ENCODE results near the gene EFHB. TPM values are rescaled to one million over a fixed set of nuclear protein-coding genes. Genes with fewer than 3 reads are reported as not detected.
"Not testable (repeated sequence)": the region's sequence is repeated elsewhere in the genome, so short reads cannot be mapped to it uniquely, and the experiment has no call there.

Gene EFHB
- total RNA-seq, 2 experiments from 2014 or later = 0.69 to 0.77 TPM

DNA sequence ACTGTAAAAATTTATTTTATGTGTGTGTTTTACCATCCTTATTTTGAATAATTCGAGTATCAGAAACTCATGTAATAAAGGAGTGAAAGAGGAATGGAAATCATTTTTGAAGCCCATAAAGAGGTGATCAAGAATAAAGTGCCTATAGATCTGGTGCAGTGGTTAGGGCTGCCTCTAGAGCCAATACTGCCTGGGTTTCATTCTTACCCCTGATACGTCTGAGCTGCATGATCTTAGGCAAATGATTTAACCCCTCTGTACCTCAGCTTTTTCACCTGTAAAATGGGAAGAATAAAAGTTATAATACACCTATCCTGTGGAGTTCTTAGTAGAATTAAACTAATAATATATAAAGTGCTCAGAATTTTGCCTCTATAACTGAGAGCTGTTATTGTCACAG lies 30.4 kb downstream of the EFHB start:
- no peak overlapping the region for H3K27ac Mint-ChIP-seq
- no peak for DNase-seq
- H3K9me3 Mint-ChIP-seq = no peaks in the 10 kb centered on the region
- CTCF ChIA-PET = no interaction called here
- intact Hi-C loops (cut with micrococcal nuclease) = no loop called here
- H3K27me3 Mint-ChIP-seq = no peaks in the 10 kb centered on the region
- no peak for ATAC-seq
- TF ChIP-seq, protein P1, sequence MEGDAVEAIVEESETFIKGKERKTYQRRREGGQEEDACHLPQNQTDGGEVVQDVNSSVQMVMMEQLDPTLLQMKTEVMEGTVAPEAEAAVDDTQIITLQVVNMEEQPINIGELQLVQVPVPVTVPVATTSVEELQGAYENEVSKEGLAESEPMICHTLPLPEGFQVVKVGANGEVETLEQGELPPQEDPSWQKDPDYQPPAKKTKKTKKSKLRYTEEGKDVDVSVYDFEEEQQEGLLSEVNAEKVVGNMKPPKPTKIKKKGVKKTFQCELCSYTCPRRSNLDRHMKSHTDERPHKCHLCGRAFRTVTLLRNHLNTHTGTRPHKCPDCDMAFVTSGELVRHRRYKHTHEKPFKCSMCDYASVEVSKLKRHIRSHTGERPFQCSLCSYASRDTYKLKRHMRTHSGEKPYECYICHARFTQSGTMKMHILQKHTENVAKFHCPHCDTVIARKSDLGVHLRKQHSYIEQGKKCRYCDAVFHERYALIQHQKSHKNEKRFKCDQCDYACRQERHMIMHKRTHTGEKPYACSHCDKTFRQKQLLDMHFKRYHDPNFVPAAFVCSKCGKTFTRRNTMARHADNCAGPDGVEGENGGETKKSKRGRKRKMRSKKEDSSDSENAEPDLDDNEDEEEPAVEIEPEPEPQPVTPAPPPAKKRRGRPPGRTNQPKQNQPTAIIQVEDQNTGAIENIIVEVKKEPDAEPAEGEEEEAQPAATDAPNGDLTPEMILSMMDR (IDR thresholded peaks at IDR 0.05) = no peak
- POLR2A ChIA-PET = no interaction called here
- H3K36me3 Mint-ChIP-seq (ENCODE audit: low read depth) = no peaks in the 10 kb centered on the region
- no peaks in the 10 kb centered on the region for H3K4me1 Mint-ChIP-seq (ENCODE audit: low read depth)
- no peak overlapping the region for H3K4me3 Mint-ChIP-seq

DNA sequence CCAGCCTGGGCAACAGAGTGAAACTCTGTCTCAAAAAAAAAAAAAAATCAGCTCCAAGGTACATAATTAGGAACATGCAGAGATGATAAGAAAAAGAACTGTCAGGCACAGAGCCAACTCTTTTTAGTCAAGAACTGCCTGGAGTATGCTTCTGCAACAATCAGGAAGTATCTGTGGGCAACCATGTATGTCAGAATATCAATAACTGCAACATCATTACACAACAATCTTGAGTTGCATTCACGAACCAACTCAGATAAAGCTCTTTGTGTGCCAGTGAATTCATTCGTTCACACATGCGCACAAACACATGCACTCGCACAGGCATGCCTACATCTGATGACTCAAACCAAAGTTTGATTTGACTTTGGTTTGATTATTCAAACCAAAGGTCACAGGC lies 32.1 kb downstream of the EFHB start:
- Mint-ChIP-seq H3K4me3 (no peak overlapping the region), H3K27me3 (no peaks in the 10 kb centered on the region), H3K4me1 (ENCODE audit: low read depth) (no peaks in the 10 kb centered on the region), H3K9me3 (no peaks in the 10 kb centered on the region), H3K27ac (no peak overlapping the region), H3K36me3 (ENCODE audit: low read depth) (no peaks in the 10 kb centered on the region)
- POLR2A ChIA-PET = no interaction called here
- CTCF ChIA-PET = interaction anchor here (0.6 kb wide), 1 partner anchor 8 kb away, joined by 3 read pairs; no protein-coding TSS in a partner anchor
- ATAC-seq (no peak), DNase-seq (no peak)
- TF ChIP-seq, protein P1 (IDR thresholded peaks at IDR 0.05) = no peak
- intact Hi-C loops (cut with micrococcal nuclease) = no loop called here

DNA sequence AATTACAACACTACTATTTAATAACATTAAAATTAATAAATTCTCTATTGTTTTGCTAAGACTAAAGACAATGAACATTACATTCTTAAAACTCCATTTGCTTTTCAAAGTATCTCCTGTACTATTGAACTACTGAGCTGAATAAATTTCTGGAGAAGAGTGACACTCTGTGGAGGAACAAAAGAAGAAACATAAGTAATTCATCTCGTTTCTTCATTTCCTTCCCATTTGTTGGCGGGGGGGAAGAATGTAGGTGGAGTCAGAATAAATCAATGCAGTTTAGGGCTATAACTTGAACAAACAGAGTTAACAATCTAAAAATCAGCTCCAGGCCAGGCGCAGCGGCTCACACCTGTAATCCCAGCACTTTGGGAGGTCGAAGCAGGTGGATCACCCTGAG lies 32.7 kb downstream of the EFHB start:
- Mint-ChIP-seq H3K27ac (no peak overlapping the region), H3K36me3 (ENCODE audit: low read depth) (no peaks in the 10 kb centered on the region), H3K4me3 (no peak overlapping the region), H3K27me3 (no peaks in the 10 kb centered on the region), H3K9me3 (no peaks in the 10 kb centered on the region), H3K4me1 (ENCODE audit: low read depth) (no peaks in the 10 kb centered on the region)
- CTCF ChIA-PET = no interaction called here
- TF ChIP-seq, protein P1 (IDR thresholded peaks at IDR 0.05) = no peak
- no peak for DNase-seq
- intact Hi-C loops (cut with micrococcal nuclease) = no loop called here
- POLR2A ChIA-PET = no interaction called here
- no peak for ATAC-seq

- CTCF ChIA-PET; H3K4me3 Mint-ChIP-seq; H3K4me1 Mint-ChIP-seq (ENCODE audit: low read depth); ATAC-seq; H3K27me3 Mint-ChIP-seq; DNase-seq; POLR2A ChIA-PET; H3K27ac Mint-ChIP-seq; H3K36me3 Mint-ChIP-seq (ENCODE audit: low read depth); H3K9me3 Mint-ChIP-seq: not testable (repeated sequence)
- intact Hi-C loops (cut with micrococcal nuclease) = loop anchor here (10.0 kb wide), 1 partner anchor 145 kb away; the partner anchor contains the start of gene KAT2B
Measured at GRCh38 chr3:19899833-19900232, 34.2 kb downstream of the EFHB start.

GRCh38 chr3:19899264-19899663 lies 34.8 kb downstream of the EFHB start:
- ChIA-PET CTCF (interaction anchor here (1.3 kb wide), 1 partner anchor 13 kb away, joined by 4 read pairs; no protein-coding TSS in a partner anchor), POLR2A (no interaction called here)
- TF ChIP-seq, protein P1 (IDR thresholded peaks at IDR 0.05) = no peak
- no peak for DNase-seq
- no peaks in the 10 kb centered on the region for H3K27me3 Mint-ChIP-seq
- intact Hi-C loops (cut with micrococcal nuclease) = loop anchor here (10.0 kb wide), 1 partner anchor 146 kb away; the partner anchor contains the start of gene KAT2B
- H3K27ac Mint-ChIP-seq = no peak overlapping the region
- H3K4me3 Mint-ChIP-seq = no peak overlapping the region
- H3K9me3 Mint-ChIP-seq = no peaks in the 10 kb centered on the region
- H3K4me1 Mint-ChIP-seq (ENCODE audit: low read depth) = no peaks in the 10 kb centered on the region
- no peak for ATAC-seq
- H3K36me3 Mint-ChIP-seq (ENCODE audit: low read depth) = no peaks in the 10 kb centered on the region

Measured in activated CD8-positive, alpha-beta T cell treated with anti-CD3 and anti-CD28 coated beads for 36 hours (primary cell).